Activated CD8-positive, alpha-beta memory T cell treated with anti-CD3 and anti-CD28 coated beads, Interleukin-2, amount 50 U/mL, for 48 hours (primary cell): ENCODE results near the gene PLCG2.
A peak's percentile ranks its signal among the peaks of the same experiment; 100 is the strongest.
"Not testable (repeated sequence)": the region's sequence is repeated elsewhere in the genome, so short reads cannot be mapped to it uniquely, and the experiment has no call there.

Source experiments
- DNase-seq: peaks from one replicate; pipeline ENCODE4 v3.0.0-alpha.2; 2020

The PLCG2 gene

DNA sequence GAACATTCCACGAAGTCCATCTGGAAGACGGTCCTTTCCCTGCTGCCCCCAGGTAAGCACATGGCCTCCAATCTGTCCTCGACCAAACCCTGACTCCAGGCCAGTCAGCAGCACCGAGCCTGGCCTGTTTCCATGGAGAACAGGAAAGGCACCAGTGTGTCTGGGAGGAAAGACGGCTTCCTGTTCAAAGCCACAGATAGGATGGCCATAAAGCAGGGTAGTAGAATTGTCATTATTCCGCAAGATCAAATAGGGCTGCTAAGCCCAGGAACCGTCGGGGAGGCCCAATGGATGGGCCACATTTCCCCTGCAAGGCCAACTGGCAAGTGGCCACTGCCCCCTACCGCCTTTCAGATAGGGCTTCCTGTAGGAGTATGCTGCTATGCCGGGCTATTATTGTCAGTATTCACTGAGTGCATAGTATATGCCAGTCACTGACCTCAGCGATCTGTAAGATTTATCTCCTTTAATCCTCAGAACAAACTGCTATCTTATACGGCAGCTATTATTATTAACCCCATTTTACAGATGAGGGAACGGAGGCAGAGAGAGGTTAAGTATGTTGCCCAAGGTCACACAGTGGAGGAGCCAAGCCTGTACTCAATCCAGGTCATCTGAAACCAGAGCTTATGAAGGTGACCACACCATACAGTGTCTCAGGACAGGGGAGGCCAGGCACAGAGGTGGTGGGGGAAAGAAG, 23.0 kb upstream of the PLCG2 start:
- DNase-seq: no peak

DNA sequence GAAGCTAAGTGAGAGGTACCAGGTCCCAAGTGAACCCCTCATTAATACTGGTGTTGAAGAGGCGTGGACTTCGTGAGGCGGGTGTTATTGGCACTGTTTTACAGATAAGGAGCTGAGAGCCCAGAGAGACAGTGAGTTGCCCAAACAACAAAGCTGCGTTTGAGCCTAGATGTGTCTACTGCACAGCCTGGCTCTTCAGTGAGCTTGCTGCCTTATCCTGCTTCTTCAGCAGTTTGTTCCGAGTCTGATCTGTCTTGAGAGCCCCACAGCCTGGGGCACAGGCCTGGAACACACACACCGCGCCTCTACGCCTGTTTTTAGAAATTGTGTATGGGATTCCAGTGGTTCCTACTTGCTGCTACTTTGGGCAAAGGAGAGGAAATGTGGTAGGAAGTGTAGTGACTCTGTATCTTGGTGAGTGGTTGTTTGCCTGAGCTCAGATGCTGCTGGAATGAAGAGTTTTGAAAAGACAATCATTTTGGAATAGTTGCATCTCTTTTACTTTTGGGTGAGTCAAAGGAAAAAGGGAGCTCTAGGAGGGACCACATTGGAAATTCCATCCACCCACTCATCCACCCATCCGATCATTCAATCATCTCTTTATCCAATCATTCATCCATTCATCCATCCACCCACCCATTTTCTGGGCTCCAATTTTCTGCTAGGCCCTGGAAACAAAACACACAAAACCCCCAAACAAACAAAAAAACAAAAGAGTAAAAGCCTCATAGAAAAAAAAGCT, 22.3 kb upstream of the PLCG2 start:
- no peak for DNase-seq

DNA sequence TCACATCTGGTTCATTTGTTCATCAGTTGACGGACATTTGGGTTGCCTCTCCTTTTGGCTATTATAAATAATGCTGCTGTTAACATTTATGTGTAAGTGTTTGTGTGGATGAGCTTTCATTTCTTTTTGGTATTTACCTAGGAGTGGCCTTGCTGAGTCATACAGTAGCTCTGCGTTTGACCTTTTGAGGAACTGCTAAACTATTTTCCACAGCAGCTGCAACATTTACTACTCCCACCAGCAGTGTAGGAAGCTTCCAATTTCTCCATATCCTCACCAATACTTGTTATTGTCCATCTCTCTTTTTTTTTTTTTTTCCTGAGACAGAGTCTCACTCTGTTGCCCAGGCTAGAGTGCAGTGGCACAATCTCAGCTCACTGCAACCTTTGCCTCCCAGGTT, 20.7 kb upstream of the PLCG2 start:
- no peak for DNase-seq

DNA sequence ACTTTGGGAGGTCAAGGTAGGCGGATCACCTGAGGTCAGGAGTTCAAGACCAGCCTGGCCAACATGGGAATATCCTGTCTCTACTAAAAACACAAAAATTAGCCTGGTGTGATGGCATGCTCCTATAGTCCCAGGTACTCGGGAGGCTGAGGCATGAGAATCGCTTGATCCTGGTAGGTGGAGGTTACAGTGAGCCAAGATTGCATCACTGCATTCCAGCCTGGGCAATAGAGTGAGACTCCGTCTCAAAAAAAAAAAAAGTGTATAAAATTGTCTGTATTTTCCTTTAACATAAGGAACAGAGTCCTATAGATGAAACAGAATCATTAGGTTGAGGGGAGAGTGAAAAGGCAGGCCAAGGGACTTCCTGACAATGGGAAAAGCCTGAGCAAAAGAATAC, 16.8 kb upstream of the PLCG2 start:
- DNase-seq: not testable (repeated sequence)

DNA sequence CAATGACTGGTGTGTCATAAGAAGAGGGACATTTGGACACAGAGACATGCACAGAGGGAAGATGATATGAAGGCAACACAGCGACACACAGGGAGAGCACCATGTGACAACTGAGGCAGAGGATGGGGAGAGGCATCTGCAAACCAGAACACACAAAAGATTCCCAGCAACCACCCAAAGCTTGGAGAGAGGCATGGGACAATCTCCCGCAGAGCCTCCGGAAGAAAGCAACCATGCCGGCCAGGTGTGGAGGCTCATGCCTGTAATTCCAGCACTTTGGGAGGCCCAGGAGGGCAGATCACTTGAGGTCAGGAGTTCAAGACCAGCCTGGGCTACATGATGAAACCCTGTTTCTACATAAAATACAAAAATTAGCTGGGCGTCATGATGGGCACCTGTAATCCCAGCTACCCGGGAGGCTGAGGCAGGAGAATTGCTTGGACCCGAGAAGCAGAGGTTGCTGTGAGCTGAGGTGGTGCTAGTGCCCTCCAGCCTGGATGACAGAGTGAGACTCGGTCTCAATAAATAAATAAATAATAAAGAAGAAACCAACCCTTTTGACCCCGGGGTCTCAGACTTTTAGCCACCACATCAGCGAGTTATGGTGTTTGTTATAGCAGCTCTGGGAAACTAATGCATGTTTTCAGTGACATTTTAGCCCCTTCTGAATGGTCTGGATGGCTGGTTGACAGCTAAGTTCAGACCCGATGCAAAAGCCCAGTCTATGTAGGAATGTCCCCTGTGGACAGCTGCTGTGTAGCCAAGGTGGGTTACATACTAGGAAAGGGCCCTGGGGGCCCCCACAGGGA, 13.8 kb upstream of the PLCG2 start:
- no peak for DNase-seq

DNA sequence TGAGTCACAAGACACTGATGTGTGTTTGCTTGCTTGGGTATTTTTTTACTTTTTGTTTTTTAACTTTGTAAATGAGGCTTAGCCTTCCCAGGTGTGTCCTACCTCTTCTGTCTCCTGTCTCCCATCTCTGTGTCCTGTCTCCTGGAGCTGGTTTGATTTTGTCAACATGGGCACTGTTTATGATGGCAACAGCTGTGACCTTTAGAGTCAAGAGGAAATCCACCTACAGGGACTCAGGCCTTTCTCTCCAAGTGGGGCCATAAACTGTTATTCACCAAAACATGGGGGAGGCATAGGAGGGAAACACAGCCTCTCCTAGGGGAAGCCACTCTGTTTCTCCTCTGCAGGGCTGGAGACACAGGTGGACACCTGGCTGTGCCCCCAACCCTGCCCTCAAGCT, 13.1 kb upstream of the PLCG2 start:
- no peak for DNase-seq

DNA sequence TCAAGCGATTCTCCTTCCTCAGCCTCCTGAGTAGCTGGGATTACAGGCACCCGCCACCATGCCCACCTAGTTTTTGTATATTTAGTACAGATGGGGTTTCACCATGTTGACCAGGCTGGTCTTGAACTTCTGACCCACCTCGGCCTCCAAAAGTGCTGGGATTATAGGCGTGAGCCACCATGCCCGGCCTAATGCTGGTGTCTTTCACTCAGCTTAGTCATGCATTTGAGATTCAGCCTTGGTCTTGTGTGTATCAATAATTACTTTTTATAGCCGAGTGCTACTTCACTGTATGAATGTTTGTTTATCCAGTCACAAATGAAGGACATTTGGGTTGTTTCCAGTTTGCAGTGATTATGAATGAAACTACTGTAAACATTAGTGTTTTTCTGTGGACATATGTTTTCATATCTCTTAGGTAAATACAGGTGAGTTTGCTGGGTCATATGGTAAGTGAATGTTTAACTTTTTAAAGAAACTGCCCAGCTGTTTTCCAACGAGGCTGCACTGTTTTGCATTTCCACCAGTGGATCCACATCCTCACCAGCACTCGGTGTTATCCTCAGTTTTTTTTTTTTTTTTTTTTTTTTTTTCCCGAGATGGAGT, 11.0 kb upstream of the PLCG2 start:
- no peak for DNase-seq

DNA sequence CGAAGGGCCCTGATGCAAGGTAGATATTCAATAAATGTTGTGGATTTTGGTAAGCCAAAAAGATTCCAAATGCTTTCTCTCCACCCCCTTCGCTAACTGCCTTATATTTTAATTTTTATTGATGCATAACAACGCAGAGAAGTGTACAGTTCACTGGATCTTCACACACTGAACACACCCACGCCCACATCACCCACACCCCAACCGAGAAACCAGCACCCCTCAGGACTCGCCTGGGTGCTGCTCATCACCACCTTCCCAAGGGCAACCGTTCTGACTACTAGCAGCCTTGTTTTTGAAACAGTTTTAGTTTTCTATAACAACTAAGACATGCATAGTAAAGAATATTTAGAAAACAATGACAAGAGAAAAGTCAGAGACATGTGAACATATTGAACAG, 9.1 kb upstream of the PLCG2 start:
- no peak for DNase-seq

DNA sequence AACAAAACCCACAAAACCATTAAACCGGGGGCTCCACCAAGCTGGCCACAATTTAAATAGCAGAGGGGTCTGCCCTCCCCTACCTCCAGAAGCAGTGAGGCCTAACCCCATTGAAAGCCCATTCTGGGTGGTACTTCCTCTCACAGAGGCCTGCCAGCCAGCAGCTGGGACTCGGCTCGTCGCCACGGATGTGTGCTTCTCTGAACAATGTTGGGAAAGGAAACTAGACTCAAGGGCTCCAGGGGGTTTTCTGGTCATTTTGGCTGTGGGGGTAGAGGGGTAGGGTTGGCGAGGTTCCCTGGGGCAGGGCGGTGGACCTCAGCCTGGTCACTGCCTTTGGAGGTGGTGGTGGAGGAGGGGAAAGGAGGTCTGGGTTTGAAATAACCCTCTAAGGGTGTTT, 4.7 kb upstream of the PLCG2 start:
- DNase-seq: no peak

DNA sequence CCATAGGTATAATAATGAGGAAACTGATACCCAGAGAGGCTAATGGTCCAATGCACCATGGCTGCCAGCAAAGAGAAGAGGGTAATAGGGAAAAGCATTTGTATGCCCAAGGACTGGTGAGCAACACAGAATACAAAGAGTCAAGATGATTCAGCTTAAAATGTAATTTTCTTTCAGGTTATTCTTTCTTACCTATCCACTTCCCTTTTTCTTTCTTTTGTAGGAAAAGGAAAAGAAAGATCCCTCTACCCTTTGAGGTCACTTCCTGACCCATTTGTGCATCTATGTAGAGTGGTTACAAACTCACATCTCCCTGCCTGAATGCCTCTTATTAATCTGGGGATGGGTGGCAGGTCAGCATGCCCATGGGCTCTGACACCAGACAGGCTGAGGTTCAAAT, 3.5 kb upstream of the PLCG2 start:
- DNase-seq: no peak

DNA sequence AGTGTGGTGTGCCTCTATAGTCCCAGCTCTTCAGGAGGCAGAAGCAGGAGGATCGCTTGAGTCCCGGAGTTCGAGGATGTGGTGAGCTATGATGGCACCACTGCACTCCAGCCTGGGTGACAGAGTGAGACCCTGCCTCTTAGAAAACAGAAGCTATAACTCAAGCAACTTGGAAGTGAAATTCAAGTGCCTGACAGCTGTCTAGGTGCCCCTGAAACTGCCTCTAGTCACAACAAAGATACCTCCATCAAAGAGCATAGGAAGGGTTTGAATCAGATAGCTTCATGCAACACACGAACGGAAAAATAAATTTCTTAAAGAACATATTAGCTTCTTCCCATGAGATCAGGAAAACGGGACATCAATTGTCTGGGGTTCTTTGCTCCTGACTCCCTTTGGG, 860 bp upstream of the PLCG2 start:
- no peak for DNase-seq

DNA sequence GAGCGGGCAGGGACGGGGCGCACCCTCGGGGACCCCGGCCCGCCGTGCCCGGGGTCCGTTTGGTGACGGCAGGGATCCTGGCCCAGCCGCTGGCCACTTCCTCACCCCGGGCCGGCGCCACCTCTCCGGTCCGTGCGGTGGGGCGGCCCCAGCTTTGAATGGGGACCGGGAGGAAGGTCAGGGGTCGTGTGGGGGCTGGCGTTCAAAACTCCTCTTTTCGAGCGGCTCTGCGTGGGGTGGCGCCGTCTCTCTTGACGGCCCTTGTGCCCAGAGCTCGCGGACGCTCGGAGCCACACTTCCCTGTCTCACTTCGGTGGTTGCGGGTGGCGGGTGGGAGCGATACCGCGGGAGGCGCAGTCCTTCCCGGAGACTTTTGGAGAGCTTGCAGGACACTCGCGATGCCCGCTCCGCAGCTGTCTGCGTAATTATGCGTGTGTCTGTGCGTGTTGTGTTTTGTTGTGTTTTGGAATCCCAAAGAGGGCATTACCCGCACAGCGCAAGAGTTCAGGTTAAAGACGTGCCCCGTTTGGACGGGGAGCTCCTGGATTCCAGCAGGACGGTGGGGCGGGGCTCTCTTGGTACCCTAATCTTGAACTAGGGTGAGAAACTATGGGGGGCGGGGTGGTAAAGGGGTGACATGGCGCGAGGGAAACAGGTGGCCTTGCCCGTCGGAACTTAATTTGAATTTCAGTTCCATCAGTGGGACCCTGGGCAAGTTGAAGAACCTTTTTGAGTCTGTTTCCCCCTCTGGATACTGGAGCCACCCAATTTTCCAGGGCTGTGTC, 637 bp downstream of the PLCG2 start:
- DNase-seq: peak; percentile 60

DNA sequence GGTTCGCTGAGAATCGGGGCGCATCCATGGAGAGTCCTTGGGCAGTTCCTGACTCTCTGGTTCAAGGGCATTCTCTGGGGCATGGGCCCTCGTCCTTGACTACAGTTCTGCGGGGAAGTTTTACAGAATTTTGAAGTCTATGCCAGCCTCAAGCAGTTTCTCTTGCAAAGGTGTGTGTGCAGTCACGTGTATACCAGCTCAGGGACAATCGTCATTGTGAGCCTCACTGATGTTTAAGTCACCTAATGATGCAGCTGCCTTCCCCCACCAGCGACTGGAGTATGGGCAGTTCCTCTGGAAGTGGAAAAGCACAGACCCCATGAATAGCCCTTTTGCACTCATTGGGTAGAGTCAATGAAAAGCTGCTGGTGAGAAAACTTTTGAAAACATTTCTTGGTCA, 1.3 kb downstream of the PLCG2 start:
- DNase-seq: no peak

DNA sequence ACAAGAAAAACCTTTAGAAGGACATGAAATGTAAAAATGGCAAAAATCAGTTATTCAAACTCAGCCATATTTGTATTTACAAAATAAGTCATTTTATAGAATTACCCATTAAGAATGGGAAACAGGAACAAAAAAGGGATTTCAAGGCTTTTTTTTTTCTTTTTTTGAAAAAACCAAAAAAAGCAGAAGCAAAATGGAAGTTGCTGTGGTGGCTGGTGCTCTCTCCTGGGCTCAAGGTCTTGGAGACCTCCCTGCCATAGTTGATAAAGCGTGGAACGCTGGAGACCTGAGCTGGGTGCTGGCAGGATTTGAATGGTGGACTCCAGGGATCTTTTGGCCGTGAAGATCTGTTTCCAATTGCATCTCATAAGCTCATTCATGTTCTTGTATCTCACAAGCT, 3.1 kb downstream of the PLCG2 start:
- DNase-seq: no peak

DNA sequence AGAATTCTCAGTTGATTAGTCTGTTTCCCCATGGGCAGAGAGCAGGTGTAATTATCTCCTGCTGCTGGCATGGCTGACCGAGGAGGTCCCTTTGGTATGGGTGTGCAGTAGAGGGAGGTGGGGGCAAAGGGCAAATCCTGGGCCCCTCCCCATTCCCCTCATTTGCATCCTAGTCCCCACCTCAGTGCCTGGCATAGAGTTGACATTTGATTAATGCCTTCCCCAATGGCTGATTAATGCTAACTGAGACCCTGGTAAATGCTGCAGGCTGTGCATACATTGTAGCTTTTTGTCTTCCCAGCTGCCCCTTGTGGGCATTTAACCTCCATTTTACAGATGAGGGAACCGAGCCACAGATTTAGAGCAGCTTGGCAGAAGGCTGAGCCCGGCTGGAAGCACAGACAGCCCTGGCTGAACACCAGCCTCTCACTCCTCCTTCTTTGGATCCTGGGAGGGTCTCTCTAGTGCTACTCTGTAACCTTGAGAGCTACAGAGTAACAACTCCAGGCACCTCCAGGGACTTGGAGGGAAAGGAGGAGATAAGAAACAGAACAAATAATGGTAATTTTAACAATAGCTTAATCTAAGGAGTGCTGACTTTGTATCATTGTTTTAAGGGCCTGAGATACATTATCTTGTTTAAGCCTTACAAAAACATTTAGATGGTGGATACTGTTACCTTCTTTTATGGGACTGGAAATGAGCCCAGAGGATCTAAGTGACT, 5.1 kb downstream of the PLCG2 start:
- no peak for DNase-seq

DNA sequence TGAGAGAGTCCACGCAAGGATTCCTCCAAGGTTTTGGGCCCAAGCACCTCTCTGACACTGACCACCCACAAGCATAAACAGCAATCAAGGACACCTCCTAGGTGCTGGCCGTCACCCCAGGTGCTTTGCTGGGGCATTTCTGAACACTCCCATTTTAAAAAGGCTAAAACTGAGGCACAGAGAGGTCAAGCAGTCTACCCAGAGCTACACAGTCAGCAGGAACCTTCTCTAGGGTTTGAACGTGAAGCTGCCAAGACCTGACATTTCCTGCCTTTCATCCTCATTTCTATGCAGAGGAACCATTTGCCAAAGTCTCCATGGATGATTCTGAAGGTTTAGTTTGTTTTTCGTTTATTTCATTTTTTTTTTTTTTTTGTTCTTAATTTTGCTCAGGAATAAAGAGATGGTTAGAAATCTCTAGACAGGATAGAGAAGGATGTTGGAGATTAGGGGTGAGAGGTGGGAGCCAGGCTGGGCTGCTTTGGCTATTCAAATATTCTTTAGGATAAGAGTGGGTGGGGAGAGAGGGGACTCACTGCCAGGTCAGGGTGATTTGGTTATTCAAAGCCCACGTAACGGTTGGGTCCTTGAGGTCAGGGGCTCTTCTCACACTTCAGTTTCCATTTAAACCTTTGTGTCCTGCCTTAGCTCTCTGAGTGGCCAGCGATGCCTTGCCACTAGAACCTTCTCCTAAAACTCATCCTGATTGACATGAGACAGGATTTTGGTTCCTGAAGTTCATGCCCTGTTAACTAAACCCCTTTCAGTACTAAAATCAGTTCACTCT, 6.2 kb downstream of the PLCG2 start:
- DNase-seq: no peak

DNA sequence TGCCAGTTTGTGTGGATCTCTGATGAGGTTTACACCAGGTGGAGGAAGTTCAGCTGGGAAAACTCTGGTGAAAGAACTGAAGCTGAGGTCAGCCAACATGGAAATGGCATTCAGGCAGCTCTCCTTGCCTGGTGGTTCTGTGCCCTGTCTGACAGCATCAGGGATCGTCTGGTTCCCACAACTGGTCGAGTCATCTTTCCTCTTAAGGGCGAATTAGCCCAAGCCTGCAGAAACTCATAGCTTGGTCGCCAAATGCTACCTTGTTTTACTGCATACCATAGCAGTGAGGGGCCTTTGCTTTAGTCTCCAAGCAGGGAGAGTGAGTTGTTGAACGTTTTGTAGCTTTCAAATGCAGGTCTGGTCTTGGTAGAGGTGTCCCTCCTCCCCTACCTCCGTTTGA, 7.2 kb downstream of the PLCG2 start:
- DNase-seq: no peak

DNA sequence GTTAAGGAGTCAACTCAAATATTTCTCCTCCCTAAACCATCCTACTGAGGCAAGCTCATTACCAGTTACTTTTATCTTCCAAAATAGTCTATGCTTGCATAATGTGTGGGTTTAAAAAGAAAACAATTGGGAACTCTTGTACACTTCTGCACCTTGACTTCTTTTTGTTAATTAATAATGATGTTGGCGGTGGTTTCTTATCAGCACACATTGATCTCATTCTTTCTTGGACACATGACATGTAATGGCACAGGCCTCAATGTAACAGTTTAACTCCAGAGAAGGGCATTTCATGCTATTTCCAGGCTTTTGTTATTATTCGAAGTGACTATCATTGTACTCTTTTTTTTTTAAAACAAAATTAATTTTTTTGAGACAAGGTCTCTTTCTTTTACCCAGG, 7.8 kb downstream of the PLCG2 start:
- DNase-seq: no peak

DNA sequence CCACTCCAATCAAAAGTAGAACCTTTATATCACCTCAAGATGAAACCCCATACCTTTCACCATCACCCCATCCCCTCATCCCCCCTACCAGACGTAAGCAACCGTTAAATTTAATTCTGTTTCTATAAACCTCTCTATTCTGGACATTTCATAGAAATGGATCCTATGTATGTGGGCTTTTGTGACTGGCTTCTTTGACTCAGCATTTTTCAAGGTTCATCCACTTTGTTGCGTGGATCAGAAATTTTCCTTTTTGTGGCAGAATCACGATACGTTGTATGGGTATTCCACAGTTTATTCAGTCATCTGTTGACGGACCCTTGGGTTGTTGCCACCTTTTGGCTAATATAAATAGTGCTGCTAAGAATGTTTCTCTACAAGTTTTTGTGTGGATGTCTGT, 8.6 kb downstream of the PLCG2 start:
- no peak for DNase-seq

DNA sequence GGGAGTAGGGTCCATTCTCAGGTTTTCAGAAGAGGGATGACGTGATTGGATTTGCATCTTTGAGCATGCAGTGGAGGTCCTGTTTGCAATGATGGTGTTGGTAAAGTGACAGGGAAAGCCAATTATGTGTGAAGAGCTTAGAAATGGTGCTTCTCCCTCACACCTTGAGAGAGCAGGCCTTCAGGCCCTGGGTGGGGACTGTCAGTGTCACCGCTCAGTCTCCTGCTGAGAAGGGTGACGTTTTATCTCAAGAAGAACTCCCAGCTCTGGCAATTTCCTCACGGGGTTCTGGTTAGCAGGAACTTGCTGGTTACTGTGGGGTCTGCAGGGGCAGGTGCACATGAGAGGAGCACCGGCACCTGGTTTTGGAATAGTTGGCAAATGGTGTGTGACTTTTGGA, 11.2 kb downstream of the PLCG2 start:
- no peak for DNase-seq

DNA sequence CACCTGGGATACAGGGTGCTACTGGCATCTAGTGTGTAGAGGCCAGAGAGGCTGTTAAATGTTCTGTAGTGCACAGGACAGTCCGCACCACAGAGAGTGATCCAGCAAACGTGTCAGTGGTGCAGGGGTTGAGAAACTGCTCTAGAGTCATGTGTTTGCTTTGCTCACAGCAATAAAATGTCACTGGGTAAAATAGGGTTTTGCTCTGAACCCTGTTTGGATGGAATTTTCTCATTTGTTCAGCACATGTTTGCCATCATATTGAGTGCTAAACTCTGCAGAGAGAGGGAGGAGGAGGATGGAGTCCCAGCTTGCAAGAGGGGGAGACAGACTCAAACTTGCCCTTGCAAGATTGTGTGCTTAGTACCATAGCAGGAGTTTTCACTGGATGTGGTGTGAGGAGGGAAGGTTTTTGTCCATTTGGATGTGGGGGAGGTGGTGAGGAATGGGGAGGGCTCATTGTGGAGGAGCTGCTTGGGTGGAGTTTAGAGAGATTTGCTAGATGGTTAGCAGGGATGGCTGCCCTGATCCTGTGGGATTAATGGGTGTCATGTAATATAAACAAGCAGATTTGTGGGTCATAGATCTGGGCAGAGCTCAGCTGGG, 11.8 kb downstream of the PLCG2 start:
- DNase-seq: no peak
